Measurements from ENCODE around the gene MAB21L4. TPM values are rescaled to one million over a fixed set of nuclear protein-coding genes. Genes with fewer than 3 reads are reported as not detected.

MAB21L4 gene
- total and polyA plus RNA-seq, 2 of the 8 experiments (the other 6 are each of a cell fraction or from before 2014, with no cell fraction given) = 0.11 TPM; not detected in 1

- Histone ChIP-seq H2AK5ac (ENCODE audit: low read depth, low read length) (no peak overlapping the region), H2BK12ac (ENCODE audit: low read depth, low read length) (no peak overlapping the region), H3K23ac (ENCODE audit: insufficient read length) (no peak overlapping the region), H3K4me1 (replicated peaks in 1 of 4; ENCODE audit: control insufficient read depth in 3 of 4, insufficient read depth in 4 of 4, low read length in 3 of 4) (peaks cover 0 to 4% (median 0%) of the 10 kb centered on the region in 4 experiments; a peak in 1 of 7 replicates), H3K9me3 (ENCODE audit: insufficient read depth in 2 of 2, low read depth in 1 of 2, low read length in 1 of 2) (peaks cover under 1 to 2% of the 10 kb centered on the region in 2 experiments; a peak in 2 of 4 replicates), H3K27ac (ENCODE audit: low read depth, low read length) (no peak overlapping the region), H2AFZ (ENCODE audit: low read length) (no peak overlapping the region), H4K20me1 (replicated peaks in 1 of 2; ENCODE audit: control insufficient read depth in 1 of 2, insufficient read depth in 2 of 2, low read length in 2 of 2) (no peaks in the 10 kb centered on the region), H2BK20ac (ENCODE audit: low read length) (no peak overlapping the region), H3K23me2 (ENCODE audit: low read depth, low read length) (no peaks in the 10 kb centered on the region), H4K91ac (replicated peaks; ENCODE audit: insufficient read length, low read length) (no peak overlapping the region), H3K56ac (replicated peaks; ENCODE audit: insufficient read length, low read depth, low read length) (no peak overlapping the region), H4K8ac (ENCODE audit: extremely low read depth, insufficient read depth, low read length) (no peak overlapping the region; the same call in 1 of the 2 replicates), H3K27me3 (replicated peaks in 1 of 4; ENCODE audit: control insufficient read depth in 3 of 4, extremely low read depth in 1 of 4, insufficient read depth in 3 of 4, low read length in 3 of 4) (no peaks in the 10 kb centered on the region), H3K79me1 (ENCODE audit: low read depth, low read length) (no peaks in the 10 kb centered on the region), H4K5ac (ENCODE audit: insufficient read length, low read depth, low read length) (no peak overlapping the region), H3K9ac (replicated peaks in 1 of 4; ENCODE audit: extremely low read depth in 1 of 4, low read depth in 3 of 4, low read length in 3 of 4) (no peak overlapping the region), H3K4ac (replicated peaks; ENCODE audit: insufficient read length, low read depth, low read length) (no peak overlapping the region), H2BK5ac (ENCODE audit: low read depth, low read length) (no peak overlapping the region), H2BK120ac (replicated peaks; ENCODE audit: low read depth, low read length) (no peak overlapping the region), H3K79me2 (ENCODE audit: control insufficient read depth in 1 of 2, insufficient read depth in 2 of 2, low read length in 2 of 2) (no peaks in the 10 kb centered on the region), H3K4me3 (ENCODE audit: extremely low read depth in 1 of 4, insufficient read depth in 2 of 4, low read depth in 3 of 4, low read length in 4 of 4) (no peak overlapping the region), H3K18ac (ENCODE audit: extremely low read depth, low read length) (no peak overlapping the region), H3K14ac (ENCODE audit: insufficient read length) (no peak overlapping the region), H3K4me2 (ENCODE audit: insufficient read depth in 1 of 2, low read depth in 2 of 2, low read length in 2 of 2) (no peak overlapping the region), H3K36me3 (ENCODE audit: control insufficient read depth in 2 of 4, insufficient read depth in 4 of 4, low read length in 3 of 4) (no peaks in the 10 kb centered on the region), H2BK15ac (ENCODE audit: low read length) (no peak overlapping the region)
- ChIA-PET POLR2A (ENCODE audit: partially characterized antibody) (interaction anchor here (0.6 to 2.3 kb wide), 6 partner anchors 19 to 62 kb away, joined by 3 to 11 read pairs (median 4); partner anchors contain the start of gene KIF1A), CTCF (ENCODE audit: partially characterized antibody) (interaction anchor here (0.7 to 3.2 kb wide), 29 partner anchors 8 to 299 kb away, joined by 3 to 18 read pairs (median 4); partner anchors contain the start of gene KIF1A)
- no peak for TF ChIP-seq SUZ12 (IDR thresholded peaks at IDR 0.05; ENCODE audit: low read length)
- TF ChIP-seq CTCF (IDR thresholded peaks at IDR 0.05; ENCODE audit: control extremely low read depth in 1 of 3, insufficient read depth in 1 of 3, low read depth in 1 of 3, low read length in 3 of 3) = peak; percentile 23 to 74 (median 58)
- TF ChIP-seq MAX (IDR thresholded peaks at IDR 0.05) = 0 out of 2 replicates have a peak, but pooled peaks have one; percentile 19
- peak; percentile 55 to 73 for TF ChIP-seq RAD21 (IDR thresholded peaks at IDR 0.05 in 1 of 2, conservative IDR thresholded peaks at IDR 0.05 in 1 of 2; ENCODE audit: low read depth in 2 of 2, low read length in 2 of 2)
- no peak for FAIRE-seq
- peak; percentile 46 to 62 for DNase-seq (ENCODE audit: low read depth in 1 of 2, low spot score in 2 of 2)
- 86% methylated on average over 9 of the region's 9 CpGs; no CpG with 5 or more reads in 1 of the 2 experiments for WGBS, 2 experiments (ENCODE audit: extremely low coverage in 1 of 2, insufficient coverage in 1 of 2, insufficient read length in 1 of 2, insufficient replicate concordance in 2 of 2, low coverage in 1 of 2, low lambda C conversion rate in 2 of 2, missing lambda C conversion rate in 1 of 2)
Measured at GRCh38 chr2:240840435-240841060, 55.4 kb downstream of the MAB21L4 start.

All from H1 (cell line).